GM12878 (cell line): ENCODE results near the gene NSG1. TPM values are rescaled to one million over a fixed set of nuclear protein-coding genes. Genes with fewer than 3 reads are reported as not detected.

Experiments used
- ATAC-seq: fragments of 200-7000 bp; cut with Tn5 transposase; 3 replicates; pipeline ENCODE4 v1.9.1; 2020; ENCODE audit warnings: mild to moderate bottlenecking, moderate library complexity
- BruUV-seq: library from RNA; stranded (reverse); fragments of 400-500 nt; replicated peaks from 2 replicates; lab custom pipeline; 2021; lab: Mats Ljungman, UMichigan
- CTCF ChIA-PET: fragments of 300-600 bp; sonication (Branson Sonifier 250); formaldehyde crosslinking; extraction: SDS; loops from one replicate; lab custom pipeline; 2021; ENCODE audit warnings: inconsistent platforms; lab: Yijun Ruan, JAX
- POLR2A ChIA-PET: fragments of 350-600 bp; formaldehyde crosslinking; extraction: SDS; loops from one replicate; lab custom pipeline; 2021; ENCODE audit warnings: inconsistent platforms; lab: Charles Lee
- RAD21 ChIA-PET: fragments of 300-600 bp; sonication (Branson Sonifier 250); formaldehyde crosslinking; loops from one replicate; lab custom pipeline; 2023; ENCODE audit warnings: antibody characterized with exemption; ENCODE audit not compliant: unreplicated experiment; lab: Charles Lee
- SMC1A ChIA-PET: fragments of 300-600 bp; sonication (Branson Sonifier 250); formaldehyde crosslinking; loops from one replicate; lab custom pipeline; 2023; ENCODE audit not compliant: unreplicated experiment, uncharacterized antibody; lab: Charles Lee
- DNase-seq: peaks from one replicate; pipeline ENCODE4 v3.0.0-alpha.2; 2011; ENCODE audit warnings: low read depth, low spot score
- FAIRE-seq: peaks from 3 replicates; lab custom pipeline; 2011; peaks lifted over from hg19 to GRCh38; lab: Jason Lieb, UNC
- H2AFZ ChIP-seq: 2 replicates; pipeline ENCODE4 v1.6.0; 2011; ENCODE audit warnings: low read depth, low read length, control low read depth; ENCODE audit not compliant: control insufficient read depth
- H3K27ac ChIP-seq: 2 replicates; pipeline ENCODE4 v1.5.1; 2011; ENCODE audit warnings: control low read depth; ENCODE audit not compliant: control insufficient read depth, insufficient read depth
- H3K27me3 ChIP-seq, 2 experiments: replicated peaks in 1 of 2; 2 replicates each; pipeline versions ENCODE4 v1.6.0 to v1.6.1; 2011; ENCODE audit warnings: low read length in 1 of 2; ENCODE audit not compliant: control insufficient read depth in 2 of 2, insufficient read depth in 2 of 2
- H3K36me3 ChIP-seq, 2 experiments: 2 replicates each; pipeline ENCODE4 v1.5.1; 2011; ENCODE audit warnings: low read length in 1 of 2; ENCODE audit not compliant: control insufficient read depth in 2 of 2, insufficient read depth in 2 of 2
- H3K4me1 ChIP-seq: 2 replicates; pipeline ENCODE4 v1.6.1; 2011; ENCODE audit warnings: mild to moderate bottlenecking, low read length, moderate library complexity, mixed read lengths; ENCODE audit not compliant: control insufficient read depth, insufficient read depth
- H3K4me2 ChIP-seq: 2 replicates; pipeline ENCODE4 v1.6.0; 2011; ENCODE audit warnings: control low read depth; ENCODE audit not compliant: control insufficient read depth, insufficient read depth
- H3K4me3 ChIP-seq: fragments of 200-600 bp; sonication (generic); 2 replicates; pipeline ENCODE4 v1.5.1; 2016
- H3K79me2 ChIP-seq: 2 replicates; pipeline ENCODE4 v1.6.0; 2011; ENCODE audit warnings: low read length; ENCODE audit not compliant: control insufficient read depth, insufficient read depth
- H3K9ac ChIP-seq: 2 replicates; pipeline ENCODE4 v1.8.0; 2011; ENCODE audit warnings: low read length, control low read depth, mixed read lengths; ENCODE audit not compliant: control insufficient read depth, insufficient read depth
- H3K9me3 ChIP-seq: replicated peaks from 3 replicates; pipeline ENCODE4 v1.5.1; 2011; ENCODE audit warnings: mild to moderate bottlenecking, low read length; ENCODE audit not compliant: control insufficient read depth, insufficient read depth
- H4K20me1 ChIP-seq: 2 replicates; pipeline ENCODE4 v1.6.0; 2011; ENCODE audit not compliant: control insufficient read depth, insufficient read depth
- BACH1 ChIP-seq: fragments of 450-650 bp; IDR thresholded peaks from 2 replicates; pipeline ENCODE4 v1.6.1; 2017; ENCODE audit warnings: mild to moderate bottlenecking, borderline replicate concordance
- ESRRA ChIP-seq: IDR thresholded peaks from 2 replicates; pipeline ENCODE4 v1.6.1; 2012; ENCODE audit warnings: mild to moderate bottlenecking, low read length, improper control_type of control experiment
- GATAD2B ChIP-seq: fragments of 450-650 bp; conservative IDR thresholded peaks from 2 replicates; pipeline ENCODE4 v1.6.1; 2017; ENCODE audit warnings: low read depth, mild to moderate bottlenecking, moderate library complexity
- KLF5 ChIP-seq: fragments of 450-650 bp; IDR thresholded peaks from 2 replicates; pipeline ENCODE4 v1.6.1; 2014; ENCODE audit warnings: mild to moderate bottlenecking; ENCODE audit not compliant: partially characterized antibody
- NR2C1 ChIP-seq: fragments of 450-650 bp; IDR thresholded peaks from 2 replicates; pipeline ENCODE4 v1.6.1; 2017; ENCODE audit warnings: antibody characterized with exemption, mild to moderate bottlenecking, moderate library complexity
- NR2F1 ChIP-seq: fragments of 450-650 bp; conservative IDR thresholded peaks from 2 replicates; pipeline ENCODE4 v1.6.1; 2017; ENCODE audit warnings: mild to moderate bottlenecking
- RAD51 ChIP-seq: fragments of 450-650 bp; IDR thresholded peaks from 2 replicates; pipeline ENCODE4 v1.6.1; 2016; ENCODE audit warnings: moderate library complexity, mild to moderate bottlenecking, inconsistent platforms
- RUNX3 ChIP-seq: IDR thresholded peaks from 2 replicates; pipeline ENCODE4 v1.6.1; 2012; ENCODE audit warnings: low read length, inconsistent platforms
- SRF ChIP-seq, 2 experiments: IDR thresholded peaks; 2 replicates each; pipeline ENCODE4 v1.6.1; 2011; ENCODE audit warnings: low read depth in 2 of 2, low read length in 2 of 2, mild to moderate bottlenecking in 1 of 2, moderate library complexity in 1 of 2
- ZSCAN29 ChIP-seq: fragments of 450-650 bp; IDR thresholded peaks from 2 replicates; pipeline ENCODE4 v1.6.1; 2017; ENCODE audit warnings: mild to moderate bottlenecking, moderate library complexity
- WGBS: methylation state at CpG from one replicate; pipeline ENCODE4 v1.1.6; 2016; ENCODE audit warnings: low lambda C conversion rate; ENCODE audit not compliant: insufficient replicate concordance, insufficient coverage; ENCODE audit errors: missing lambda C conversion rate; 5-methylcytosine and 5-hydroxymethylcytosine counted together
- in situ Hi-C: fragments of 300-500 bp; cut with MboI; formaldehyde crosslinking; loops from 9 replicates; pipeline ENCODE4 v1.14.3; 2018; ENCODE audit warnings: mixed read lengths
- intact Hi-C: fragments of 100-400 bp; cut with micrococcal nuclease; formaldehyde crosslinking; loops from one replicate; pipeline ENCODE4 v1.14.2; 2022; ENCODE audit not compliant: unreplicated experiment
- polyA plus RNA-seq, 11 experiments: library from polyadenylated mRNA; depleted of rRNA in 4 of 11; unstranded in 6 of 11; stranded (reverse) in 5 of 11; fragments of >200 nt; fragmentation: Nextera tagmentation in 4 of 11; fragmentation: Illumina TruSeq in 1 of 11; extraction: Ambion mirVana in 4 of 11; extraction: Trizol in 1 of 11; gene quantifications; 1 replicate in 1 of 11; 2 replicates in 10 of 11; pipeline versions ENCODE4 v1.2.1 to v1.2.3, GENCODE V29; 2011 to 2016; ENCODE audit warnings: inconsistent platforms in 2 of 11, missing spikeins in 2 of 11, low read depth in 1 of 11
- total RNA-seq, 4 experiments: library from RNA; depleted of rRNA in 3 of 4; stranded (reverse); fragments of >200 nt in 3 of 4; fragmentation: Illumina TruSeq in 1 of 4; extraction: Trizol in 1 of 4; gene quantifications; 2 replicates each; pipeline versions ENCODE4 v1.2.1 to v1.2.3, GENCODE V29; 2013 to 2021
- TF ChIP-seq, protein P1 (sequence below): fragments of 450-650 bp; IDR thresholded peaks from 2 replicates; pipeline ENCODE4 v1.6.1; 2018; ENCODE audit warnings: mild to moderate bottlenecking, low read depth, moderate library complexity; ENCODE audit not compliant: partially characterized antibody
- TF ChIP-seq, protein P2 (sequence below): fragments of 450-650 bp; IDR thresholded peaks from 2 replicates; pipeline ENCODE4 v1.6.1; 2017; ENCODE audit warnings: antibody characterized with exemption, mild to moderate bottlenecking, moderate library complexity

NSG1 gene
- total and polyA plus RNA-seq, 10 of the 15 experiments (the other 5 are each of a cell fraction or from before 2014, with no cell fraction given): 0.03 to 0.19 (median 0.10) TPM; not detected in 5

DNA sequence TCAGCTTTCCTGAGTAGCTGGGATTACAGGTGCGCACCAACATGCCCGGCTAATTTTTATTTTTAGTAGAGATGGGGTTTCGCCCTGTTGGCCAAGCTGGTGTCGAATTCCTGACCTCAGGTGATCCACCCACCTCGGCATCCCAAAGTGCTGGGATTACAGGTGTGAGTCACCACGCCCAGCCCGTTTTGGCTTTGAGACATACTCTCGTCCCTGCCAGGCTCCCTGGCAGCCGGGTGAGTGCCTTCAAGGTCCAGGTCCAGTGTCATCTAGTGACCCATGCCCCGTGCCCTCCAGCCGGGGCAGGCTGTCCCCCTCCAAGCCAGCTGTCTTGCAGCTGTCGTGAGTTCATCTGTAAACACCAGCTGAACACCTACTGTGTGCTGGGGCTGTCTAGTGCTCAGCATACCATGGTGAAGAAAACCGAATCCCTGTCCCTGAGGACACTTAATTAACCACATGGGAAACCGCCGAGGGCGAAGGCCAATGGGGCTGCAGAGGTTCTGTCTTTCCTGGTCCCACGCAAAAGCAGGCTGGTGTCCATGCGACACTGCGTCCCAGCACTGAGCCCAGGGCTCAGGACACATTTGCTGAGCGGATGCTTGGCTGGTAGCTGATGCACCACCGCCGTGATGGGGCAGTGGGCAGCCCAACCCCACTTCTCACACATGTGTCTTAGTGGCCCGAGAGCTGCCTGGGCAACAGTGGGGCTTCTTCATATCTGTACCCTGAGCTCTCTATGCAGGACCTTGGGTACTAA lies 21.9 kb downstream of the NSG1 start:
- WGBS: 35% methylated on average over 23 of the region's 23 CpGs
- ChIA-PET RAD21 (no interaction called here), CTCF (no interaction called here), SMC1A (no interaction called here), POLR2A (no interaction called here)
- no TSS peak for BruUV-seq
- DNase-seq: no peak
- no peaks in the 10 kb centered on the region for H3K9me3 ChIP-seq
- no peak overlapping the region for H3K9ac ChIP-seq
- TF ChIP-seq NR2F1: no peak
- no peak for TF ChIP-seq RUNX3
- TF ChIP-seq, protein P1, sequence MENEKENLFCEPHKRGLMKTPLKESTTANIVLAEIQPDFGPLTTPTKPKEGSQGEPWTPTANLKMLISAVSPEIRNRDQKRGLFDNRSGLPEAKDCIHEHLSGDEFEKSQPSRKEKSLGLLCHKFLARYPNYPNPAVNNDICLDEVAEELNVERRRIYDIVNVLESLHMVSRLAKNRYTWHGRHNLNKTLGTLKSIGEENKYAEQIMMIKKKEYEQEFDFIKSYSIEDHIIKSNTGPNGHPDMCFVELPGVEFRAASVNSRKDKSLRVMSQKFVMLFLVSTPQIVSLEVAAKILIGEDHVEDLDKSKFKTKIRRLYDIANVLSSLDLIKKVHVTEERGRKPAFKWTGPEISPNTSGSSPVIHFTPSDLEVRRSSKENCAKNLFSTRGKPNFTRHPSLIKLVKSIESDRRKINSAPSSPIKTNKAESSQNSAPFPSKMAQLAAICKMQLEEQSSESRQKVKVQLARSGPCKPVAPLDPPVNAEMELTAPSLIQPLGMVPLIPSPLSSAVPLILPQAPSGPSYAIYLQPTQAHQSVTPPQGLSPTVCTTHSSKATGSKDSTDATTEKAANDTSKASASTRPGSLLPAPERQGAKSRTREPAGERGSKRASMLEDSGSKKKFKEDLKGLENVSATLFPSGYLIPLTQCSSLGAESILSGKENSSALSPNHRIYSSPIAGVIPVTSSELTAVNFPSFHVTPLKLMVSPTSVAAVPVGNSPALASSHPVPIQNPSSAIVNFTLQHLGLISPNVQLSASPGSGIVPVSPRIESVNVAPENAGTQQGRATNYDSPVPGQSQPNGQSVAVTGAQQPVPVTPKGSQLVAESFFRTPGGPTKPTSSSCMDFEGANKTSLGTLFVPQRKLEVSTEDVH: no peak
- no peak for TF ChIP-seq NR2C1
- no peak for TF ChIP-seq ZSCAN29
- TF ChIP-seq RAD51: no peak
- TF ChIP-seq ESRRA: no peak
- TF ChIP-seq, protein P2, sequence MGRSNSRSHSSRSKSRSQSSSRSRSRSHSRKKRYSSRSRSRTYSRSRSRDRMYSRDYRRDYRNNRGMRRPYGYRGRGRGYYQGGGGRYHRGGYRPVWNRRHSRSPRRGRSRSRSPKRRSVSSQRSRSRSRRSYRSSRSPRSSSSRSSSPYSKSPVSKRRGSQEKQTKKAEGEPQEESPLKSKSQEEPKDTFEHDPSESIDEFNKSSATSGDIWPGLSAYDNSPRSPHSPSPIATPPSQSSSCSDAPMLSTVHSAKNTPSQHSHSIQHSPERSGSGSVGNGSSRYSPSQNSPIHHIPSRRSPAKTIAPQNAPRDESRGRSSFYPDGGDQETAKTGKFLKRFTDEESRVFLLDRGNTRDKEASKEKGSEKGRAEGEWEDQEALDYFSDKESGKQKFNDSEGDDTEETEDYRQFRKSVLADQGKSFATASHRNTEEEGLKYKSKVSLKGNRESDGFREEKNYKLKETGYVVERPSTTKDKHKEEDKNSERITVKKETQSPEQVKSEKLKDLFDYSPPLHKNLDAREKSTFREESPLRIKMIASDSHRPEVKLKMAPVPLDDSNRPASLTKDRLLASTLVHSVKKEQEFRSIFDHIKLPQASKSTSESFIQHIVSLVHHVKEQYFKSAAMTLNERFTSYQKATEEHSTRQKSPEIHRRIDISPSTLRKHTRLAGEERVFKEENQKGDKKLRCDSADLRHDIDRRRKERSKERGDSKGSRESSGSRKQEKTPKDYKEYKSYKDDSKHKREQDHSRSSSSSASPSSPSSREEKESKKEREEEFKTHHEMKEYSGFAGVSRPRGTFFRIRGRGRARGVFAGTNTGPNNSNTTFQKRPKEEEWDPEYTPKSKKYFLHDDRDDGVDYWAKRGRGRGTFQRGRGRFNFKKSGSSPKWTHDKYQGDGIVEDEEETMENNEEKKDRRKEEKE: no peak
- no peak for TF ChIP-seq BACH1
- no peak for TF ChIP-seq SRF (IDR thresholded peaks at IDR 0.05; ENCODE audit: low read depth in 2 of 2, low read length in 2 of 2)
- TF ChIP-seq KLF5: no peak
- TF ChIP-seq GATAD2B: no peak
- no peaks in the 10 kb centered on the region for H3K27me3 ChIP-seq
- H3K27ac ChIP-seq: no peak overlapping the region
- in situ Hi-C loops: no loop called here
- intact Hi-C loops: no loop called here
- FAIRE-seq: no peak
- H3K4me1 ChIP-seq: no peaks in the 10 kb centered on the region
- H3K79me2 ChIP-seq: no peaks in the 10 kb centered on the region
- no peak overlapping the region for H3K4me3 ChIP-seq
- H4K20me1 ChIP-seq: no peaks in the 10 kb centered on the region
- H3K36me3 ChIP-seq: no peaks in the 10 kb centered on the region
- ATAC-seq: no peak
- H2AFZ ChIP-seq: no peak overlapping the region
- H3K4me2 ChIP-seq: no peak overlapping the region
